GM18508 (cell line): Measurements from ENCODE around the gene LY6G5C.
A peak's percentile ranks its signal among the peaks of the same experiment; 100 is the strongest.

Experiments
- ATAC-seq: cut with Tn5 transposase; IDR thresholded peaks from one replicate; pipeline ENCODE4 v1.9.1; 2021; ENCODE audit warnings: moderate number of reproducible peaks; ENCODE audit not compliant: insufficient read depth, unreplicated experiment

The LY6G5C gene

DNA sequence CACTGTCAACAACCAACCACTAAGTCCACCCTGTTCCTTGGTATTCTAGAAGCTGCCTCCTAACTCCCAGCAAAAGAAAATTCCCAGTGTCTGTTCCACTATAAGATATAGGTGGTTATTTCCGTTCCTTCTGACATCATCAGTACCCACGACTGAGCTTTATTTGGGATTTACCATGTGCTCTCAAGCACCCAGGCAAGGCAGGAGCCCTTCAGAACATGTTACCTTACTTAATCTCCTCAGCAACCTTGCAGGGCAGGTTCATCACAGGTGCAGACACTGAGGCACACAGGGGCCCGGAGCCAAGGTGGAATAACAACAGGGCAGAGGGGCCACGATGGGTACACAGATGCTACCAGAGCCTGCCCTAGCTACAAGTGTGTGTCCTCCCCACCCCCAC lies 11.5 kb upstream of the LY6G5C start:
- no peak for ATAC-seq

- no peak for ATAC-seq
Measured at GRCh38 chr6:31691564-31692108, 10.8 kb upstream of the LY6G5C start.

- ATAC-seq = no peak
Measured at GRCh38 chr6:31691078-31691463, 10.2 kb upstream of the LY6G5C start.

DNA sequence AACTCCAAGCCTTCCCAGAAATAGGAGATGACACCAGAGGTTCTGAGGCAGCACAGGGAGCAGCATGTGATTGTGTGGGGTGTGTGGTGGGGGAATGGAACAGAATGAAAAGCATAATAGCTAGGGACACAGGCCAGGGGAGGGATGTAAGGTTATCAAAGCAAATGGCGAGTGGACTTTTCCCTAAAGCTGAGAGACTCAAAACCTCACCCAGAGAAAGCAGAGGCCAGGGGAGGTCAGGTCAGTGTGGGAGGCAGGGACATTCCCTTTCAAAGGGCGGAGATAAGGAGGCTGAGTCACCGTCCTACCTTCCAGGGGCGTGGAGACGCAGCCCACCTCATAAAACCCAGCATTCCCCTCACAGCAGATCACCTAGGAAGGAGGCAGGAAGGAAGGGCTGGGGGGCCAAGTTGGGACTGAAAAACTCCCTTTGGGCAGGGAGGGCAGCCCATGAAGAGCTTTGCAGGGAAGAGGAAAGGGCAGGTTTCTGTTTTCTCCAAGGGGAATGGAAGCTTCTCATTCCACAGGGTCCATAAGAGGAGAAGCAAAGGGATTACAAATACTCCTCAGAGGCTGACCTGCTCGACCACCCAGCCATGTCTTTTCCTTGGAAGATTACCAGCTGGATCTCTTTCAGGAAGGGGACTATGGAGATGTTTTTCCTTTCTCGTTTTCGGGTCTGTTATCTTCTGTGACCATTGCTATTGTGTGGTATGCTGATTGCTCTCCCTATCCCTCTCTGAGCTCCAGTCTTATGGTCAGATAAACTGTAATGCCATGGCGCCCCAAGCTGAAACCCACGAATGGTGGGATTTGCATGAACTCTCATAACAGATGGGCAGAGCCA lies 9.6 kb upstream of the LY6G5C start:
- no peak for ATAC-seq

DNA sequence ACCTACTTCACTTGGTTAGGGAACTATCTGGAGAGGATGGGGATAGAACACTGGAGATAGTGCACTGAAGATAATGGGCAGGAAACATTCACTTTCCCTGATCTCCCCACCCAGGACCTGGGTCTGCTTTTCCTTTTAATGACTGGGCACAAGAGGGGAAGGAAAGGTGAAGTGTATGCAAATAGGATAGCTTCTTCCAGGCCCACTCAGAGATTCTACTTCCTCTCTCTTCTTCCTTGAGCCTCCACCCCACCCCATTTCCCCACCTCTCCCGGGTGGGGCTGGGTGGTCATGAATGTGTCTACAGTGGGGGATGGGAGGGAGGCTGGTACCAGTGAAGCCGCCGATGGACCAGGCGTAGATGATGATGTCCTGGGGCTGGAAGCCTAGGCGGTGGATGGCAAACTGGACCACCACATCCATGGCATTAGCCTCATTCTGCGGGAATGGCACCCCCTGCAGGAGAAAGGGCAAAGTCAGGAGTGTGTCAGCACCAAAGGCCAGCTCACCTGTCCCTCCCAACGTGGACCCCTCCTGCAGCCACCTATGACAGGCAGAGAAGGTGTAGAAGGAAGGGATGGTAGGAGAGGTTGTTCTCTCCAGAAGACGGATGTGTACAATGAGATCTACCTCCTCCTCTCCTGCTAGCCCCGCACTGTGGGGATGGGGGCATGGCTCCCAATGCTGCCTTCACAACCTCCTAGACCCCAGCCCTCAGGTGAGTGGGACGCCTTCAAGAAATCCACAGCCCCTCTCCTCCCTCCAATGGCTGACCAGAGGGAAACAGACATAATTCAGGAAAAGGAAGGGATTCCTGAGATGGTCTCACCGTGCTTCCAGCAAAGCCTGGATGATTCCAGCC lies 8.6 kb upstream of the LY6G5C start:
- ATAC-seq = no peak

DNA sequence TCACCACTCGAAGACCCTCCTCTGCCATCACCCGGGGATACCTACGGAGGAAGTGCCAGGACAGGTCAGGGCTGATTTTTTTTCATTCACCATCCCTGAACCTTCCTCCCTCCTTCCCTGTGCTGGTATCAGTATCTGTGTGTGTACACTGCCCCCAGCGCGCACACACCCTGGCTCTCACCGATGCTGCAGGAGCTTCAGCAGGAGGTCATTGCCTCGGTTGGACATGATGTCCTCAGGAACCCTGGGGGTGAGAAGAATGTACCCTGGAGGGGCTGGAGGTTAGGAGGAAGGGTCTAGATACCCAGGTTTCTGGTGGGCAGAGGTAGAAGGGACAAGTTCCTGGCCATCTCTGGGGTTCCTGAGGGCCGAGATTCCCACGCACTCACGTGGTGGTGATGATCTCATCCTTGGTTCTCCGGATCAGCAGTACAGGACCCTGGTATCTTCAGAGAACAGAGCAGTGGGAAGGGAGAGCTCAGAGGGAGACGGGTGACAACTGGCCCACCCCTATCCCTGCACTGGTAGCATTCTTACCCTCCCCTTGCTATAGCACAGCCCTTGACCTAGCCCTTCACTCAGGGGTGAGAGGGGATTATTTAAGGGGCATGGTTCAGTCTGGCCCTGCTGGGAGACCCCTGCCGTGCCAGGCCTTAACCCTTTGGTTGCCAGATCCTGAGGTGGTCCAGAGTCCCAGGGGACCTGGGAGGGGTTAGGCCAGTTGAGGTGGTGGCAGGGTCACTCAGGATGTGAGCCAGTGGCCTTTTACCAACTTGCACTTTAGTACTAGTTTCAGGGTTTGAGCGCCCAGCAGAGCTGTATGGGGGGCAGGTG lies 7.2 kb upstream of the LY6G5C start:
- no peak for ATAC-seq

DNA sequence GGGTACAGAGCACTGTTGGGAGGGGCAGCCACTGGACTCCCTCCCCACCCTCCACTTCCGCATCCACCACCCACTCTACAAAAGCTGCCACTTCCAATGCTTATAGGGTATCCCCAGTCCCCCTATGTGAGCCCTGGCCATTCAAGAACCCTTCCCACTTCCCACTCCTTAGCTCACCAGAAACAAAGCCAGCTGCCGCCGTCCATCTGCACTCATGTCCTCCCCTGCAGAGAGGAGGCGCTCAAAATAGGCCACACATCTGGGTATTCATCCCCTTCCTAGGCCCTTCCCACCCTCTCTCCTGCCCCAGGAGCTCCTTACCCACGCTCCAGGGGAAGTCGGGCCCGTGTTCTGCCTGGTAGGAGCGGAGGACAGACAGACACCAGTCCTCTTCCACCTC lies 6.5 kb upstream of the LY6G5C start:
- no peak for ATAC-seq

- ATAC-seq = no peak
Measured at GRCh38 chr6:31686483-31686882, 5.6 kb upstream of the LY6G5C start.

DNA sequence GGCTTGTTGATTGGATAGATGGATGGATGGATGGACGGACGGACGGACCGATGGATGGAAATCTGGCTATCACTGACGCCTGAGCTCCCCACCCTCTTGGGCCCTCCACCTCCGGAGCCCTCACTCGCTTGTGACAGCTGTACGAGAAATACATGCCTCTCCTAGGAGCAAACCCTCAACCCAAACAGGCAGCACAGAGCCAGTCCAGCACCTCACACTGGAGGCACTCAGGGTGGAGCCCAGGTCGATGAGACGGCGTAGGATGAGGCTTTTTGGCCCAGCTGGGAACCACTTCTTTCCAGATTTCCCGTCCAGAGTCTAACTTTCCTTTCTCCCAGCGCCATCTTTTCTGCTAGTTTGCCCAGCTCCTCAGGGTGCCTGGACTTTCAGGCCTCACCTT lies 2.7 kb upstream of the LY6G5C start:
- no peak for ATAC-seq

DNA sequence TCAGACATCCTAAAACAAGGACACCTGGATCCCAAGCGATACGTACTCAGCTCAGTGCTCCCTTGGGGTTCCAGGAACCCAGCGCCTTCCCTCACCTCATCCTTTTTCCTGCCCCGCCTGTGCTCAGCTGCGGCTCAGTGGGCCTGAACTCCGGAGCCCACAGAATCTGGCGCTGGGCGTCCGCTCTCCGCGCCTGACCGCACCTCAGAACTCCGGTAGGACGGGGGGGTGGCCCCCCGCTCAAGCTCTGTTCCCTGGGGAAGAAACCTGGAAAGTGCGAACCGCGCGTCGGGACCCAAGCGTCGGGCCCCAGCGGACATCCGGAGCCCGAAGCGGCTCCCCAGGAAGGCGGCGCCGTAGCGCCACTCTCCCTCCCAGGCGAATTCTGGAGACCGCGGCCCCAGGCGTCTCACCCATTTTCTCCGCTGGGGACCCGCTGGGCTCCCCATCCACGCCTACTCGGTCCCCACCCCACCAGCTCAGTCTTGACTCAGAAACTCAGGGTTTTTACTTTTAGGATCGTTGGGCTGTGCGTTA lies 336 bp upstream of the LY6G5C start:
- no peak for ATAC-seq

GRCh38 chr6:31677955-31678354 lies 2.9 kb downstream of the LY6G5C start:
- ATAC-seq = no peak

GRCh38 chr6:31676904-31677303 lies 4.0 kb downstream of the LY6G5C start:
- no peak for ATAC-seq

GRCh38 chr6:31676322-31676903 lies 4.5 kb downstream of the LY6G5C start:
- no peak for ATAC-seq

DNA sequence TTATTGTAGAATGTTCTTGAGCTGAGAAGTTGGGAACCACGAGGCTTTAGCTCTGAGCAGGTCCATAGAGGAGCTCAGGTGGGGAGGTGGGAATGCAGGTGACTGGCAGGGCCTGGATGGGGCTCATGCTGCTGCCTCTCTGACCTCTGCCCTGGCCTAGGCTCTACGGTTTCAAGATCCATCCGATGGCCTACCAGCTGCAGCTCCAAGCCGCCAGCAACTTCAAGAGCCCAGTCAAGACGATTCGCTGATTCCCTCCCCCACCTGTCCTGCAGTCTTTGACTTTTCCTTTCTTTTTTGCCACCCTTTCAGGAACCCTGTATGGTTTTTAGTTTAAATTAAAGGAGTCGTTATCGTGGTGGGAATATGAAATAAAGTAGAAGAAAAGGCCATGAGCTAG lies 11.2 kb downstream of the LY6G5C start, which contains the start of gene LY6G5B:
TSS of gene LY6G5B (plus strand) at position 301 of the 400 bp plus-strand sequence. CDS start 975 bp downstream, outside the sequence.
- no peak for ATAC-seq

DNA sequence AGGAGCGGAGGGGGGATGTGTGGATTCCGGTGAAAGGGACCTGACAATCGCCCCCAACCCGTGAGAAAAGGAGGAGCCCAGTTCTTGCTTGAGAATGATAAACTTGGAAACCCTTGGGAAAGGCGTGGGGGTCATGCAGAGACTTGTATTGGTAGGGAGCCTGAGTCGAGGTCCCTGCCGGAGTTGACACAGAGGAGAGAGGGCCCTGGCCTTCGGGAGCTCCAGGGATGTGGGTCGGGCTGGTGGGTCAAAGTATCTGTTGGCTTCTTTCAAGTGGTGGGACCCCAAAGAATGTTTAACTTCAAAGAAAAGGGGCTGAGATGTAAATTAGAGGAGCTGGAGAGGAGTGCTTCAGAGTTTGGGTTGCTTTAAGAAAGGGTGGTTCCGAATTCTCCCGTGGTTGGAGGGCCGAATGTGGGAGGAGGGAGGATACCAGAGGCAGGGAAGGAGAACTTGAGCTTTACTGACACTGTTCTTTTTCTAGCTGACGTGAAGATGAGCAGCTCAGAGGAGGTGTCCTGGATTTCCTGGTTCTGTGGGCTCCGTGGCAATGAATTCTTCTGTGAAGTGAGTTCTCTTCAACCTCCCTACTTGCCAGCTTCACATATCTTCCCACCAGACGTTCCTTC lies 14.4 kb downstream of the LY6G5C start:
- no peak for ATAC-seq

DNA sequence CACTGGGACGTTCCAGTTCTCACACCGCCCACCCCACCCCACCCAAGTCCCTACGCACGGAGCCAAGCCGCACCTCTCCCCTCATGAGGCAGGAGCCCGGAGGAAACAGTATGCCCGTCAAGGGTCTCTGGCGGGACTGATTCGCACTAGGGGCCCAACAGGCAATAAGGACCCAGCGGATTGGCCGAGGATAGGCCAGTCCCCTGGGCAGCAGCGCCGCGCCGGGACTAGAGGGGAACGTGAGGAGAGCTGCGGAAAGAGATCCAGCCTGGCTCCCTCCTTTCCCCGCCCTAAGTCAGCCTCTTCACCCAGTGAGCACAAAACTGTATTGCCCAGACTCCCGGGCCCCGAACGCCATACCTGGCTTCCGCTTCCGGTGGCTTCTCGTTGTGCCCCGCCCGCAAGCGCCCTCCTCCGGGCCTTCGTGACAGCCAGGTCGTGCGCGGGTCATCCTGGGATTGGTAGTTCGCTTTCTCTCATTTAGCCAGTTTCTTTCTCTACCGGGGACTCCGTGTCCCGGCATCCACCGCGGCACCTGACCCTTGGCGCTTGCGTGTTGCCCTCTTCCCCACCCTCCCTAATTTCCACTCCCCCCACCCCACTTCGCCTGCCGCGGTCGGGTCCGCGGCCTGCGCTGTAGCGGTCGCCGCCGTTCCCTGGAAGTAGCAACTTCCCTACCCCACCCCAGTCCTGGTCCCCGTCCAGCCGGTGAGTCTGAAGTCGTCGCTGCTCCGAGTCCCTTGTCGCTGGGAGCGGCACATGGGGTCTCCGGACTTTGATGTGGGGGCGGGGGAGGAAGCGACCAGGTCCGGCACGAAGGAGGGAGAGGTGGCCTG lies 15.1 kb downstream of the LY6G5C start, which contains the start of gene CSNK2B:
TSS of gene CSNK2B (plus strand) at position 580 of the 836 bp plus-strand sequence. CDS start 752 bp downstream, outside the sequence.
- ATAC-seq = peak; percentile 55

GRCh38 chr6:31664790-31665500 lies 15.9 kb downstream of the LY6G5C start, which contains the start of gene GPANK1:
Gene GPANK1 (minus strand): TSS chr6:31664997. CDS start chr6:31664478, 519 bp downstream.
- ATAC-seq = no peak
